Stimulated activated CD4-positive, alpha-beta T cell treated with anti-CD3 and anti-CD28 coated beads, Interleukin-2, amount 100 ng/mL, for 48 hours (primary cell): Measurements from ENCODE around the gene IGF1R.

Source experiments
- DNase-seq, 2 donors: peaks; one replicate each; pipeline ENCODE4 v3.0.0-alpha.2; 2020

The IGF1R gene

GRCh38 chr15:98708037-98708590 is 59.8 kb downstream of the IGF1R start:
- DNase-seq = no peak

GRCh38 chr15:98711810-98712209 is 63.5 kb downstream of the IGF1R start:
- DNase-seq = no peak

- DNase-seq = no peak
Measured at GRCh38 chr15:98712845-98713584, 64.7 kb downstream of the IGF1R start.

- DNase-seq = no peak
Measured at GRCh38 chr15:98713585-98714001, 65.3 kb downstream of the IGF1R start.

GRCh38 chr15:98714922-98715321 is 66.6 kb downstream of the IGF1R start:
- DNase-seq = no peak

- DNase-seq = no peak
Measured at GRCh38 chr15:98715401-98715800, 67.1 kb downstream of the IGF1R start.

- DNase-seq = no peak
Measured at GRCh38 chr15:98715890-98716443, 67.6 kb downstream of the IGF1R start.

- DNase-seq = no peak
Measured at GRCh38 chr15:98717371-98717770, 69.0 kb downstream of the IGF1R start.

DNA sequence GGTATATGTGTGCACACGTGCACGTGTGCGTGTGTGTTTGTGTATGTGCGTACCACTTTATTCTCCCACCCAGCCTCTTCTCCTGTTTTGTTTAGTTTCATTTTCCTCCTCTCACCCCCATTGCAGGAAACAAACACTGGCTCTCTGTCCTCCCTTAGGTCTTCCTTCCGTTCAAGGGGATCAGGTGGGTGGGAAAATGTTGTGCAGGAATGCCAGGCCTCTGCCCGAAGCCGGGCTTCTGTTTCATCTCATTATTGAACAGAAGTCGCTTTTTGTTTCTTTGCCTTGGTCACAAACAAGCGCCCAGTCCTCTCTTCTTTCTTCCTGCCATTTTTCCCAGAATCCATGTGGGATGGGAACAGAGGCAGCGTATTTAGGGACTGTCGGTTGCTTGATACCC is 69.6 kb downstream of the IGF1R start:
- no peak for DNase-seq

DNA sequence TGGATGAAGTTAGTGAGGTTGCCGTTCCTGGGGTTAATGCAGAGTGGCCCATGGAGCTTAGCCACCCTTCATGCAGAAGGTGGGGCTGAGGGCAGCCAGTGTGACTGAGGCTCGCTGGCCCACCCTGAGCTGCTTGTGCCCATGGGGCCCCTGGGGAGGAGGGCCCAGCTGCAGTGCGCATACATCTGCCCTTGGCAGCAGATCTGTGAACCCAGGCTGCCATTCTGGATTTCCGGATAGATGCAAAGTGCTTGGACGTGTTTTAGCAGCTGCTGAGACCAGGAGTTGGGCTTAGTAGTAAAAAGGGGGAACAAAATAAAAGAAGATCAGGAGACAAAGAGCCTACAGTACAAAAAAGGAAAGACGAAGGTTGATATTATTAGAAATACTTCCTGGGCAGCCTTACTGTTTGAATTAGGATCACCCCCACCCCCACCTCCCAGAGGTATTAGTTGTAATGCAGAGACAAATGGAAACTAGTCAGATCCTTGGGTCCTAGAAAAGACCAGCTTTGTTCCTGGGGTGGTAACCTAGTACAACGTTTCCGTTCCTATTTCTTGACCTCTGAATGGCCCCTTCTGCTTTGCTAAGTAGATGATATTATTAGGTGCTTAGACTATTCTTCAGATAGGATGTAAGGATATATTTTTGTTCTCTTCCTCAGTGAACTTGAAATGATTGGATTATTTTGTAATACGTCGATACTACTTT is 70.2 kb downstream of the IGF1R start:
- no peak for DNase-seq

DNA sequence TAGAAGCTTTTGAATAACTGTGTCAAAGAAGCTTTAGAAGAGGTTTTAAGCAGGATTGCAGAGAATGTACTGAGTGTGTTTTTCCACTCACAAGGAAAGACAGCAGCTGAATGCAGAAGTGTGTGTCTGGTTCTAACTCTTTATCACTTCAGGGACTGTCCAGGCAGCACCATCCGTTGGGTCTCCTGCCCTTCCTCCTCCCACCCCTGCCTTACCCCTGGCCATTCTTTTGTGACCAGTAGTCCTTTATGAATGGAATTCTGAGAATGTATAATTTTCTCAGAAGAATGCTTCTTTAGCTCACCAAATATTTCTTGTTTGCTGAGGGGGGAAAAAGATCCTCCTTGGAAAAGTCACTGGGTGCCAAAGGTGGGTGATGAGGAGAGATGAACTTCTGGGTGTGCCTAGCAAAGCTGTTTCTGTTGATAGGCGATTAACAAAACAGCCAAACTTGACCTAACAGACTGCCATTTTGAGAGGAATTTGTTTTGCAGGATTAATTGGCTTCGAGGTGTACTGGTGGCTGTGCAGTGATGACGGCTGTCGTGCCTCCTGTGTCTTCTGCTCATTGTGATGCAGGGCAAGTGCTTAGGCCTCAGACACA is 70.9 kb downstream of the IGF1R start:
- DNase-seq = no peak

GRCh38 chr15:98720031-98720430 is 71.7 kb downstream of the IGF1R start:
- no peak for DNase-seq

- DNase-seq = no peak
Measured at GRCh38 chr15:98720577-98721565, 72.5 kb downstream of the IGF1R start.

- DNase-seq = no peak
Measured at GRCh38 chr15:98722209-98722608, 73.9 kb downstream of the IGF1R start.

DNA sequence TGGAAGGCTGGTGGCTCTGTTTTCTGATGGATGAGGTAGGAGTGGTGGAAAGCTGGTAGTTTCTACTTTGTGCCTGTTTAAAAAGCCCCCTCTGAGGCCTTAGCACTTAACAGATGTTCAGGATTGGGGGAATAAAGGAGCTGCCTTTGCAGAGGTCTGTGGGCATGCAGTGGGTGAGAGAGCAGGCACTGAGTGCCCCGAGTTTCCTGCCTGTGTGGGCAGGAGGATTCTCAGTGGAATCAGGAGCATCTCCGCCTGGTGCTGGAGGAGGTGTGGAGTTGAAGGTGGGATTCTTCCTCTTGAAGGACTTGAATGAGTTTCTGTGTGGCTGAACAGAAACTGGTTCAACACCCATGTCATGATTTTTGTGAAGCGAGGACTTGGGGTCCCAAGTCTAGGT is 74.3 kb downstream of the IGF1R start:
- DNase-seq = no peak

DNA sequence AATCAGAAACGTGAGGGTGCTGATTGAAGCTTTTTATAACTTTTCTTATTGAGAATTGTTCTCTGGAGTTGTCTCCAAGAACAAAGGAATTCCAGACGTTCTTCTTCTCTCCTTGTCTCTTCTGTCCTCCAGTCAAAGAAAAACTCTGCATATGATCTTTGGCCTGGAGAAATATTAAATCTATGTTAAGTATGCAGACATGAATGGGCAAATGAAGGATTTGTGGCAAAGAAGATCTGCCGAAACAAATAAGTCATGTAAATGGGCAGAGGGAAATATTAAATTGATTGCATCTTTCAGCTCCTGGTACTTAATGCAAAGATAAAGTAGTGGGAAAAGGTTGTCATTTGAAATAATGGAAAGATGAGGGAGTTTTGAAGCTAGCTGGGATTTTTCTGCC is 74.9 kb downstream of the IGF1R start:
- no peak for DNase-seq

DNA sequence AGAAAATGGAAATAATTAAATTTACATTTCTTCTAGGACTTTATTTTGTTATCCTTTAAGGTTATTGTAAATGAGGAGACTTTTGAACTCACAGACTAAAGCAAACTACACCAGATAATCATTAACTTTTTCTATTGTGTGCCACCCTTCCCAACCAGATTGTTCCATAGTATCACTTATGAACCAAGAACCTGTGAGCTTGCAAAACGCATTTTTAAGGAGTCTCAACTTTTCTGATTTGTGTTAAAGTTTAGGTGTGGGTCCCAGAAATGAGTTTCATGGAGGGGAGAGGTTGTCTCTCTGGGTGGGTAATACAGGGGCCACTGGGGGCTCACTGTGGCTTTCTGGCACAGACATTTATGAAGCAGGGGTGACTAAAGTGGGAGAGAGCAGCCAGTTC is 75.7 kb downstream of the IGF1R start:
- no peak for DNase-seq

DNA sequence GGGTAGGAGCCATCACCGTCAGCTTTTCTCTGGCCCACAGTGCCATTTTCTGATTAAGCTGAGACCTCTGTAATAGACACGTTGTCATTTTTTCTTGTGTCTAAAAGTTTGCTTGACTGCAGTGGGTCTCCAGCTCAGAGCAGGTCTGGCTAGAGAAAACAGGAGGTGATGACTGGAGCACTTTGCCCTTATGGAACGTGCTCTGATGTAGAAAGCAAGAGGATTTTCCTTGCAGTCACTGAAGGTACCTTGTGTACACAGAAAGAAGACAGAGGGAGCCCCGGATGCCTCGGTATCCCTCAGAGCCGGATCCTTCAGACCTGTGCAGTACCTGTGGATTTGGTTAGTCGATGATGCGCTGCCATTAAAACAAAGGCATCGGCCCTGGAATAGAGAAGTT is 76.2 kb downstream of the IGF1R start:
- DNase-seq = no peak

DNA sequence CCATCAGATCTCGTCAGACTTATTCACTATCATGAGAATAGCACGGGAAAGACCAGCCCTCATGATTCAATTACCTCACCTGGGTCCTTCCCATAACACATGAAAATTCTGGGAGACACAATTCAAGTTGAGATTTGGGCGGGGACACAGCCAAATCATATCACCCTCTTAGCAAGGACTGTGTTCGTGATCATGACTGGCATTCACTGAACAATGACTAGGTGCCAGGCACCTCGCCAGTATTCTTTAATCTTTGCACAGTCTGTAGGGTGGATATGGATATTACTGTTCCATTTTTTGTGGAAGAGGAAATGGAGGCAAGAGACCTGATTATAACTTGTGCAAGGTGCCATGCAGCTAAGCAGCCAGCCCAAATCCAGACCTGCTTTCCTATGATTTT is 77.5 kb downstream of the IGF1R start:
- DNase-seq = no peak

DNA sequence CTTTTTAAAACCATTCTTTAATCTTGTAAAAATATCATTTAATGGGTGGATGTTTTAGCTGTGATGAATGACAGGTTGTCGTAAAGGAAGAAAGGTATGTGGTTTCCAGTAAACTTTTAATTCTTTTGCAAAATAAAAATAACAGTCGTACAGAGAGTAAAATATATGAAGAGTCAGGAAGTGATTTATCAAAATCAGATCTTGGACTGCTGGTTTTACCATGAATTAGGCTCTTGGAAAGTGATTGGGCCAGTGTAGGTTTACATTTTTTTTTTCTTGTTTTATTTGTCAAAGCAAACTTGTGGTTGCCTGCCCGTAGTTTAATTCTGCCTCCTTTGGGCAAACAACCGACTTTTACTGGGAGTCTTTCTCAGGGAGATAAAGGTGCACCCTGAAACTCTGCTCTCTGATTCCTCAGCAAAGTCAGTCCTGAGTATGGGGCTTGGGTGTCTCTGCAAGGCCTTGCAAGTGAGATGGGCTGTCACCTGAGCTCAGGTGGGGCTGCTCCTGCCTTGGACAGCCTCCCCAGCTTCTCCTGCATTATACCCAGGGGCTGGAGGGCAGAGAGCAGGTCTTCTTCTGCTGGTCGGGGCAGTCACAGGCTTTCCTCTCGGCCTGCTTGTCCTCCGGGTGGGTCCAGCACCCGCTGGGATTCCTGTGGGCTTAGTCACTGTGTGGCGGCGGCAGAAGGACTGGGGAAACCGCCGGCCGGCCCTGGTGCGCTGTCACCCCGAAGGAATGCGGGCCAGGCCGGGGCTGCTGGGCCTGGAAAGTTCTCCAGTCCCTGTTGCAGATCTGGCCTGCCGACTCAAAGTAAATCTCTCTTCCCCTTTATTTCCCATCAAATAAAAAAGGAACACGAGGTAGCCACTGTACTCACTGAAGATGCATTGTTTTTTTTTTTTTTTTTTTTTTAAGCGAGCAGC is 79.0 kb downstream of the IGF1R start:
- no peak for DNase-seq
